ENCODE results near the gene MYCBP2. TPM values are rescaled to one million over a fixed set of nuclear protein-coding genes. Genes with fewer than 3 reads are reported as not detected.
A peak's percentile ranks its signal among the peaks of the same experiment; 100 is the strongest.
"Not testable (repeated sequence)": the region's sequence is repeated elsewhere in the genome, so short reads cannot be mapped to it uniquely, and the experiment has no call there.

Gene MYCBP2
- total RNA-seq, 1 donor from 2014 or later, result 84.7 TPM

DNA sequence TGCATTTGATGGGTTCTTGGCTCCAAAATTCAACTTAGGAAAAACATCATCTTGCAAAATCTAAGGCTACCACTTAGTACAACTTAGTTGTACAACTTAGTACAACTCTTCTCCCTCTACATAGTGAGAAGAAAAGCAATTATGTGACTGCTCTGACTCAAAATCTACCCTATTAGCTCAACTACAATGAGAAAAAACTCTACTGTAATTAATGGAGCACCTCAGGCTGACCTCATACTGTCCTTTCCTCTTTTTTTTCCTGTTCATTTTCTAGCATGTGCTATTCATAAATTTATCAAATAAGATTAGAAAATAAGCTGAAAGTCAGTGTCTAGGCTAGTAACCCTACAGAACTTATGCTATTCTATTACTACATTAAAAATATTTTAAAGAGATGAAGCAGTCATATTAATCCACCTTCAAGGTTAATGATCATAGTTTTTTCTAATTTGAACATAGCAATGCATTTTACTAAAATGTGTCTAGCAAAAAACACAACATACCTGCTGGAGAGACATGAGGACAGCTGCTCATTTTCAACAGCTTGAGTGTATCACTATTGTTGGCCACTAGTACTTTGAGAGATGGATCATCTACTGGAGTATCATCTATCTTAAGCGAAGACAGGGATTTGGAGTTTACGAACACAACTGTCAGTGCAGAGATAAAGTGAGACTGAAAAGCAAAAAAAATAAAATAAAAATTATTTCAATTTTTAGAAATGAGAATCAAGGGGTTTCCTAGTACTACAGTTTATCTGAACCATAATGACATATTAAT lies 311.8 kb downstream of the MYCBP2 start:
- Mint-ChIP-seq H3K4me3 (ENCODE audit: unreplicated experiment) (no peak overlapping the region), H3K4me1 (ENCODE audit: unreplicated experiment) (peaks cover 7% of the 10 kb centered on the region), H3K27ac (ENCODE audit: unreplicated experiment) (no peak overlapping the region), H3K9me3 (ENCODE audit: unreplicated experiment) (no peaks in the 10 kb centered on the region), H3K36me3 (ENCODE audit: unreplicated experiment) (peaks cover 58% of the 10 kb centered on the region), H3K27me3 (ENCODE audit: unreplicated experiment) (no peaks in the 10 kb centered on the region)
- no peak for DNase-seq (ENCODE audit: extremely low spot score, unreplicated experiment)
- TF ChIP-seq, protein P1, sequence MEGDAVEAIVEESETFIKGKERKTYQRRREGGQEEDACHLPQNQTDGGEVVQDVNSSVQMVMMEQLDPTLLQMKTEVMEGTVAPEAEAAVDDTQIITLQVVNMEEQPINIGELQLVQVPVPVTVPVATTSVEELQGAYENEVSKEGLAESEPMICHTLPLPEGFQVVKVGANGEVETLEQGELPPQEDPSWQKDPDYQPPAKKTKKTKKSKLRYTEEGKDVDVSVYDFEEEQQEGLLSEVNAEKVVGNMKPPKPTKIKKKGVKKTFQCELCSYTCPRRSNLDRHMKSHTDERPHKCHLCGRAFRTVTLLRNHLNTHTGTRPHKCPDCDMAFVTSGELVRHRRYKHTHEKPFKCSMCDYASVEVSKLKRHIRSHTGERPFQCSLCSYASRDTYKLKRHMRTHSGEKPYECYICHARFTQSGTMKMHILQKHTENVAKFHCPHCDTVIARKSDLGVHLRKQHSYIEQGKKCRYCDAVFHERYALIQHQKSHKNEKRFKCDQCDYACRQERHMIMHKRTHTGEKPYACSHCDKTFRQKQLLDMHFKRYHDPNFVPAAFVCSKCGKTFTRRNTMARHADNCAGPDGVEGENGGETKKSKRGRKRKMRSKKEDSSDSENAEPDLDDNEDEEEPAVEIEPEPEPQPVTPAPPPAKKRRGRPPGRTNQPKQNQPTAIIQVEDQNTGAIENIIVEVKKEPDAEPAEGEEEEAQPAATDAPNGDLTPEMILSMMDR (IDR thresholded peaks at IDR 0.05), result no peak

DNA sequence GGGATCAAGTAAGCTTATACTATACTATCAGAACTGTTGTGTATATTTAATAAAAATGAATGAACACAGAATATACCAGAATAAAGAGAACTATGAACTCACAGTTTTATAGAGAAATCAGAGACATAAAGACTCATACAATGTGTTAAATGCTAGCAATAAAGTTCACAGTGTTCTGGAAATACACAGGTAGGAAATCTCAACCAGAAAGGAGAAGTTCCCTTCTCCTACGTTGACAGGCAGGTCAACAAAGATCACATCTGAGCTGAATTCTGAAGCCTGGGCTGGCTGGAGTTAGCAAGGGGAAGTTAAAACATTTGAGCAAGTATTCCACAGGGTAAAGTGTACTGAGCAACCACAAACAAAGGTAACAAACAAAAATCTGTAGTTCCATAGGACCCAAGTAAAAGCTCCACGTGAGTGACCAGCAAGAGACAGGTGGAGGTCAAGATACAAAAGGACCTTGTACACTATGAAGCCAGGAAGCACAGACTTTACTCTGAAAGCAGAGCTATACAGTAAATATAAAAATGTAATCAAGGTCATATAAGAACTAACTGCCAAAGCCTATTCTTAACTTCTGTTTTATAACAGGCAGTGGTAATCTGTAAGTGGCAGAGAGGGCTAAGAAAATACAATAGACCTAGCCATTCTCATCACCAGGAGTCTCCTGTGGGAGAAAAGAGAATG lies 312.9 kb downstream of the MYCBP2 start:
- no peak for DNase-seq (ENCODE audit: extremely low spot score, unreplicated experiment)
- peaks cover 65% of the 10 kb centered on the region for H3K36me3 Mint-ChIP-seq (ENCODE audit: unreplicated experiment)
- TF ChIP-seq, protein P1 (IDR thresholded peaks at IDR 0.05), result no peak
- H3K27me3 Mint-ChIP-seq (ENCODE audit: unreplicated experiment), result no peaks in the 10 kb centered on the region
- no peak overlapping the region for H3K4me3 Mint-ChIP-seq (ENCODE audit: unreplicated experiment)
- H3K4me1 Mint-ChIP-seq (ENCODE audit: unreplicated experiment), result peaks cover 3% of the 10 kb centered on the region
- no peaks in the 10 kb centered on the region for H3K9me3 Mint-ChIP-seq (ENCODE audit: unreplicated experiment)
- H3K27ac Mint-ChIP-seq (ENCODE audit: unreplicated experiment), result no peak overlapping the region

DNA sequence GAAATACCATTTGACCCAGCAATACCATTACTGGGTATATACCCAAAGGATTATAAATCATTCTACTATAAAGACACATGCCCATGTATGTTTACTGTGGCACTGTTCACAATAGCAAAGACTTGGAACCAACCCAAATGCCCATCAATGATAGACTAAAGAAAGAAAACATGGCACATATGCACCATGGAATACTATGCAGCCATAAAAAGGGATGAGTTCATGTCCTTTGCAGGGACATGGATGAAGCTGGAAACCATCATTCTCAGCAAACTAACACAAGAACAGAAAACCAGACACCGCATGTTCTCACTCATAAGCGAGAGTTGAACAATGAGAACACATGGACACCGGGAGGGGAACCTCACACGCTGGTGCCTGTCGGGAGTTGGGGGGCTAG lies 317.2 kb downstream of the MYCBP2 start:
- not testable (repeated sequence) for DNase-seq (ENCODE audit: extremely low spot score, unreplicated experiment); H3K27ac Mint-ChIP-seq (ENCODE audit: unreplicated experiment); H3K9me3 Mint-ChIP-seq (ENCODE audit: unreplicated experiment); H3K4me1 Mint-ChIP-seq (ENCODE audit: unreplicated experiment); H3K27me3 Mint-ChIP-seq (ENCODE audit: unreplicated experiment); H3K4me3 Mint-ChIP-seq (ENCODE audit: unreplicated experiment)
- peaks cover 52% of the 10 kb centered on the region for H3K36me3 Mint-ChIP-seq (ENCODE audit: unreplicated experiment)

DNA sequence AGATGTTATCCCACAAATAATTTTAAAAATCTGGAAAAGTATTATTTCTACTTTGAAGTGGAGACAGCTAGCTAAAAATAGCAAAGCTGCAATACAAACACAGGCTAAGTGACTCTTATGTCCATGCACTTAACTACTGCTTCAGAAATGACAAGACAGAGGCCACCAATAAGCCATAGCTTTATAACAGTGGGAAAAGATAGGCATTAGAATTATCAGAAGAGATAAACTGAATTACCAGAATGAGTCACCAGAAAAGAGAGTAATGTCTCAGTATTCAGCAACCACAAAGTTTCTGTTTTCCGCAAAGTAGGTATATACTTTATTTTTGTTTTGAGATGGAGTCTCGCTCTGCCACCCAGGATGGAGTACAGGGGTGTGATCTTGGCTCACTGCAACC lies 317.9 kb downstream of the MYCBP2 start:
- H3K4me1 Mint-ChIP-seq (ENCODE audit: unreplicated experiment), result peaks cover 2% of the 10 kb centered on the region
- peaks cover 52% of the 10 kb centered on the region for H3K36me3 Mint-ChIP-seq (ENCODE audit: unreplicated experiment)
- no peaks in the 10 kb centered on the region for H3K9me3 Mint-ChIP-seq (ENCODE audit: unreplicated experiment)
- TF ChIP-seq, protein P1 (IDR thresholded peaks at IDR 0.05), result no peak
- no peak overlapping the region for H3K27ac Mint-ChIP-seq (ENCODE audit: unreplicated experiment)
- DNase-seq (ENCODE audit: extremely low spot score, unreplicated experiment), result no peak
- no peak overlapping the region for H3K4me3 Mint-ChIP-seq (ENCODE audit: unreplicated experiment)
- H3K27me3 Mint-ChIP-seq (ENCODE audit: unreplicated experiment), result no peaks in the 10 kb centered on the region

DNA sequence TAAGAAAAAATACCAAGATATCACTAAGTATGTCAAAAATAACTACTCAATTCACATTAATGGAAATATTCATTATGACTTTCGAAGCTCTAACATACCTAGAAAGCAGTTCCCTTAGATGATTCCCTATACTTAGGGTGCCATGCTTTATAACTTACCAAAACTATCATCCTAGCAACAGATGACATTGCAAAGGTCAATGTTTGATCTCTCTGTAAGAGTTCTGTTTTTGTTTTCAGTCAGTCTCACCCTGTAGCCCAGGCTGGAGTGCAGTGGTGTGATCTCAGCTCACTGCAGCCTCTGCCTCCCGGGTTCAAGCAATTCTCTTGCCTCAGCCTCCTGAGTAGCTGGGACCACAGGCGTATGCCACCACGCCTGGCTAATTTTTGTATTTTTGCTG lies 318.6 kb downstream of the MYCBP2 start:
- not testable (repeated sequence) for H3K4me3 Mint-ChIP-seq (ENCODE audit: unreplicated experiment); H3K9me3 Mint-ChIP-seq (ENCODE audit: unreplicated experiment); DNase-seq (ENCODE audit: extremely low spot score, unreplicated experiment); H3K4me1 Mint-ChIP-seq (ENCODE audit: unreplicated experiment); H3K27me3 Mint-ChIP-seq (ENCODE audit: unreplicated experiment); H3K27ac Mint-ChIP-seq (ENCODE audit: unreplicated experiment)
- H3K36me3 Mint-ChIP-seq (ENCODE audit: unreplicated experiment), result peaks cover 47% of the 10 kb centered on the region

DNA sequence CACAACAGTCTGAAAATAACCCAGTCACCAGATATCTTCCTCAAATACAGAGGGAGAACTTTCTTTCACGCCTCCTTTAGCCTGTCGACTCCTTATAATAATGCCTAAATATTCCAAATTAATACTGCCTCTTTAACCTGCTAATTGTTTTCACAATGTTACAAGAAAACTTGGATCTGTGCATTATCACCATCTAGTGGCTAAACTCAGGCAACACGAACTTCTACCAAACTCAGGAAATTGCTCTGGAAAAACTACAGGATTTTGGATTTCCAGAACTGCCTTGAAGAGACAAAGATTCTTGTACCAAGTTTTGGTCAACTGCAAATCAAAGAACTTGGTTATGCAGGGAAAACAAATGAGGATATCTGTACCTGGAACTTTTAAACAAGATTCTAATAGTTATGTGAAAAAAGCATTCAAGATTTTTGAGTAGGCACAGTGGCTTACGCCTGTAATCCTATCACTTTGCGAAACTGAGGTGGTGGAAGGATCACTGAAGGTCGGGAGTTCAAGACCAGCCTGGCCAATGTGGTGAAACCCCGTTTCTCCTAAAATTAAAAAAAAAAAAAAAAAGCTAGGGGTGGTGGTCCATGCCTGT lies 324.2 kb downstream of the MYCBP2 start:
- TF ChIP-seq, protein P1 (IDR thresholded peaks at IDR 0.05), result peak; percentile 68
- H3K27me3 Mint-ChIP-seq (ENCODE audit: unreplicated experiment), result no peaks in the 10 kb centered on the region
- no peak for DNase-seq (ENCODE audit: extremely low spot score, unreplicated experiment)
- peaks cover 37% of the 10 kb centered on the region for H3K36me3 Mint-ChIP-seq (ENCODE audit: unreplicated experiment)
- no peak overlapping the region for H3K4me3 Mint-ChIP-seq (ENCODE audit: unreplicated experiment)
- H3K9me3 Mint-ChIP-seq (ENCODE audit: unreplicated experiment), result no peaks in the 10 kb centered on the region
- peaks cover 2% of the 10 kb centered on the region for H3K4me1 Mint-ChIP-seq (ENCODE audit: unreplicated experiment)
- no peak overlapping the region for H3K27ac Mint-ChIP-seq (ENCODE audit: unreplicated experiment)
